Measurements from ENCODE around the gene RTN4RL1. TPM values are rescaled to one million over a fixed set of nuclear protein-coding genes. Genes with fewer than 3 reads are reported as not detected.

Gene RTN4RL1
- total and polyA plus RNA-seq, 2 of the 13 experiments (the other 11 are each of a cell fraction or from before 2014, with no cell fraction given): 0.01 TPM; not detected in 1

- TF ChIP-seq ZNF605 (CRISPR knock-in tag; IDR thresholded peaks at IDR 0.05) (peak; percentile 89; the same call in 1 of the 2 replicates), AGO1 (IDR thresholded peaks at IDR 0.05; ENCODE audit: low read depth, low read length, poor library complexity, severe bottlenecking) (no peak), EEA1 (CRISPR knock-in tag; IDR thresholded peaks at IDR 0.05; ENCODE audit: borderline replicate concordance) (no peak), ZNF629 (CRISPR knock-in tag; conservative IDR thresholded peaks at IDR 0.05) (0 out of 2 replicates have a peak, but pooled peaks have one; percentile 6), ERF (CRISPR knock-in tag; IDR thresholded peaks at IDR 0.05) (peak; percentile 22; the same call in 1 of the 2 replicates), UBTF (CRISPR knock-in tag; IDR thresholded peaks at IDR 0.05) (0 out of 2 replicates have a peak, but pooled peaks have one; percentile 36), ZHX2 (IDR thresholded peaks at IDR 0.05; ENCODE audit: low read depth) (no peak), ZHX2 (CRISPR knock-in tag; IDR thresholded peaks at IDR 0.05; ENCODE audit: borderline replicate concordance) (no peak), ZNF33A (CRISPR knock-in tag; IDR thresholded peaks at IDR 0.05; ENCODE audit: borderline replicate concordance) (no peak), BATF2 (CRISPR knock-in tag; IDR thresholded peaks at IDR 0.05) (no peak), NR2F2 (IDR thresholded peaks at IDR 0.05; ENCODE audit: borderline replicate concordance, low read depth) (0 out of 2 replicates have a peak, but pooled peaks have one; percentile 12), ZBTB8A (CRISPR knock-in tag; IDR thresholded peaks at IDR 0.05; ENCODE audit: borderline replicate concordance, low read depth) (peak; percentile 89; the same call in 1 of the 2 replicates), ZNF670 (CRISPR knock-in tag; IDR thresholded peaks at IDR 0.05; ENCODE audit: borderline replicate concordance) (no peak), GABPA (IDR thresholded peaks at IDR 0.05; ENCODE audit: low read depth, low read length) (peak; percentile 53), GABPA (CRISPR knock-in tag; IDR thresholded peaks at IDR 0.05; ENCODE audit: low read depth) (peak; percentile 75), PREB (CRISPR knock-in tag; IDR thresholded peaks at IDR 0.05) (no peak), ATF7 (IDR thresholded peaks at IDR 0.05) (no peak), ATF7 (CRISPR knock-in tag; IDR thresholded peaks at IDR 0.05) (no peak), MLX (CRISPR knock-in tag; IDR thresholded peaks at IDR 0.05) (peak; percentile 33; the same call in 1 of the 2 replicates), TGIF2 (CRISPR knock-in tag; IDR thresholded peaks at IDR 0.05) (no peak)
Measured at GRCh38 chr17:1995321-1995892, 29.7 kb downstream of the RTN4RL1 start (continued).

Data from HepG2 (cell line).